ENCODE measurements around the gene INPP5K.

DNA sequence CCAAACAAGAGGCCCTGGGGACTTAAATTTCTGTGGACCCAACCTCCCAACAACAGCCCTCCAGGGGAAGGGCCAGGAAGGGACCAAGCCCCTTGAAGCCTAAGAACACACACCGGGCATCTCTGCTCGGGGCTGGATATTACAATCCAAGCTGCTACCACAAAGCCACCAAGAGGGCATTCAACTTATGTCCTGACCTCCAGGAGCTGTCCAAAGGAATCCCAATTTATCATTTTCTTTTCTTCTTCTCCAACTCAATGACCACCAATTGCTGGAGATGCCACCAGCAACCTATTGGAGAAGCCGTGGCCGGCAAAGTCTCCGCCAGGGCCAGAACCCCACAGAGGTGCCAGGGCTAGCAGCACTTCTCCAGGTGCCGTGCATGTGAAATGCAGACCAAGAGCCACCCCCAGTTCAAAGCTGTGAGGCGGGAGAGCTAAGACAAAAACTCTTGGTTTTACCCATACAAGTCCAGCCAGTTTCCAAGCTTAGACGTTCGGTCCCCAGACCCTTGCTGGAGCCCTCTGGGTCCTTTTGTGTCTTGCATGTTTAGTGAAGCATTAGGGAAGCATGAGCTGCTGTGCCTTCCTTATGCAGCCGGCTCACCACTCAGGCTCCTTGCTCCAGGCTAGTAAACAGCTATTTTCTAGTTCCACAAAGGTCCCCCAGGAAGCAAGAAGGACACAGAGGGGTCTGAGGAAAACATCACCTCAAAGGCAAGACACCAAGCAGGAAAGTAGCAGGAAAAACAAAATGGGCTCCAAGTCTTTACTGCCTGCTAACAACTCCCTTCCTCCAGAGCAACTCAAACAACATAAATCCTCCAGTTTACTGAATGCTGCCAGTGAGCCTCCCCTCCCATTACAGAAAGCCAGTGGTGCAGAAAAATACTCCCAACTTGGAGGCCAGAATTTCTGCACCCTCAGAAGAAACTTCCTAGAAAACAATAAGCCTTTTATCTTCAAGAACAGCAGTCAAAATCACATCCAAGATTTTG, 42.9 kb upstream of the INPP5K start:
- TF ChIP-seq, protein P1, sequence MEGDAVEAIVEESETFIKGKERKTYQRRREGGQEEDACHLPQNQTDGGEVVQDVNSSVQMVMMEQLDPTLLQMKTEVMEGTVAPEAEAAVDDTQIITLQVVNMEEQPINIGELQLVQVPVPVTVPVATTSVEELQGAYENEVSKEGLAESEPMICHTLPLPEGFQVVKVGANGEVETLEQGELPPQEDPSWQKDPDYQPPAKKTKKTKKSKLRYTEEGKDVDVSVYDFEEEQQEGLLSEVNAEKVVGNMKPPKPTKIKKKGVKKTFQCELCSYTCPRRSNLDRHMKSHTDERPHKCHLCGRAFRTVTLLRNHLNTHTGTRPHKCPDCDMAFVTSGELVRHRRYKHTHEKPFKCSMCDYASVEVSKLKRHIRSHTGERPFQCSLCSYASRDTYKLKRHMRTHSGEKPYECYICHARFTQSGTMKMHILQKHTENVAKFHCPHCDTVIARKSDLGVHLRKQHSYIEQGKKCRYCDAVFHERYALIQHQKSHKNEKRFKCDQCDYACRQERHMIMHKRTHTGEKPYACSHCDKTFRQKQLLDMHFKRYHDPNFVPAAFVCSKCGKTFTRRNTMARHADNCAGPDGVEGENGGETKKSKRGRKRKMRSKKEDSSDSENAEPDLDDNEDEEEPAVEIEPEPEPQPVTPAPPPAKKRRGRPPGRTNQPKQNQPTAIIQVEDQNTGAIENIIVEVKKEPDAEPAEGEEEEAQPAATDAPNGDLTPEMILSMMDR (IDR thresholded peaks at IDR 0.05; ENCODE audit: low read depth, low read length) = no peak
- no peak for TF ChIP-seq POLR2A (IDR thresholded peaks at IDR 0.05; ENCODE audit: extremely low read depth, insufficient read length)
- TF ChIP-seq MYC (IDR thresholded peaks at IDR 0.05; ENCODE audit: low read depth, low read length) = no peak

Measured in NB4 (cell line).